PC-9 (cell line): ENCODE results near the gene PDZD7. TPM values are rescaled to one million over a fixed set of nuclear protein-coding genes. Genes with fewer than 3 reads are reported as not detected.

Experiments used
- BruUV-seq: library from RNA; stranded (reverse); fragments of 400-500 nt; replicated peaks from 2 replicates; lab custom pipeline; 2021; lab: Mats Ljungman, UMichigan
- CTCF ChIA-PET: fragments of 300-600 bp; sonication (Branson Sonifier 250); formaldehyde crosslinking; loops from one replicate; lab custom pipeline; 2022; ENCODE audit warnings: antibody characterized with exemption; lab: Charles Lee
- POLR2A ChIA-PET: fragments of 300-600 bp; sonication (Branson Sonifier 250); formaldehyde crosslinking; loops from one replicate; lab custom pipeline; 2022; ENCODE audit warnings: antibody characterized with exemption; ENCODE audit not compliant: unreplicated experiment; lab: Charles Lee
- DNase-seq, 2 experiments: peaks; one replicate each; pipeline versions ENCODE4 v3.0.0 to v3.0.0-alpha.2; 2015 to 2022; ENCODE audit warnings: mixed read lengths in 1 of 2
- H2AFZ ChIP-seq: fragments of 200-600 bp; sonication (generic); 2 replicates; pipeline ENCODE4 v1.8.1; 2017; ENCODE audit warnings: antibody characterized with exemption
- H3F3A ChIP-seq: fragments of 200-600 bp; sonication (generic); 2 replicates; pipeline ENCODE4 v1.8.1; 2017; ENCODE audit warnings: antibody characterized with exemption, mild to moderate bottlenecking, low read depth; ENCODE audit not compliant: insufficient read depth
- H3K27ac ChIP-seq: fragments of 200-600 bp; sonication (generic); 2 replicates; pipeline ENCODE4 v1.6.1; 2016; ENCODE audit warnings: mixed run types
- H3K27me3 ChIP-seq: fragments of 200-600 bp; sonication (generic); 2 replicates; pipeline ENCODE4 v1.6.1; 2016; ENCODE audit warnings: low read depth, mixed run types; ENCODE audit not compliant: insufficient read depth
- H3K36me3 ChIP-seq: fragments of 200-600 bp; sonication (generic); 2 replicates; pipeline ENCODE4 v1.6.1; 2016; ENCODE audit warnings: low read depth, mixed run types
- H3K4me1 ChIP-seq: fragments of 200-600 bp; sonication (generic); replicated peaks from 2 replicates; pipeline ENCODE4 v1.6.1; 2016; ENCODE audit warnings: mixed run types; ENCODE audit not compliant: insufficient read depth
- H3K4me2 ChIP-seq: fragments of 200-600 bp; sonication (generic); 2 replicates; pipeline ENCODE4 v1.6.1; 2017; ENCODE audit warnings: mixed run types
- H3K4me3 ChIP-seq: fragments of 200-600 bp; sonication (generic); 2 replicates; pipeline ENCODE4 v1.6.1; 2016; ENCODE audit warnings: mixed run types
- H3K79me2 ChIP-seq: fragments of 200-600 bp; sonication (generic); 2 replicates; pipeline ENCODE4 v1.6.1; 2017; ENCODE audit warnings: low read depth, mixed run types
- H3K9me2 ChIP-seq: fragments of 200-600 bp; sonication (generic); 2 replicates; pipeline ENCODE4 v1.8.1; 2017; ENCODE audit warnings: mild to moderate bottlenecking; ENCODE audit not compliant: insufficient read depth
- H3K9me3 ChIP-seq: fragments of 200-600 bp; sonication (generic); 2 replicates; pipeline ENCODE4 v1.8.1; 2016; ENCODE audit warnings: low read depth; ENCODE audit not compliant: insufficient read depth
- H4K20me1 ChIP-seq: fragments of 200-600 bp; sonication (generic); 2 replicates; pipeline ENCODE4 v1.8.1; 2017; ENCODE audit not compliant: insufficient read depth
- EZH2 ChIP-seq: fragments of 200-600 bp; sonication (generic); IDR thresholded peaks from 2 replicates; pipeline ENCODE4 v1.8.0; 2017; ENCODE audit warnings: antibody characterized with exemption, low read depth
- intact Hi-C: fragments of 100-400 bp; cut with micrococcal nuclease; formaldehyde crosslinking; loops from one replicate; pipeline ENCODE4 v1.10.0; 2022; ENCODE audit not compliant: unreplicated experiment
- total RNA-seq: library from RNA; stranded (reverse); gene quantifications from 2 replicates; pipeline ENCODE4 v1.2.3, GENCODE V29; 2021
- TF ChIP-seq, protein P1 (sequence below): fragments of 200-600 bp; sonication (generic); conservative IDR thresholded peaks from 2 replicates; pipeline ENCODE4 v1.6.1; 2017; ENCODE audit warnings: mixed run types, antibody characterized with exemption, mild to moderate bottlenecking, moderate library complexity

PDZD7 gene
- total RNA-seq, 1 experiment from 2014 or later: 2.8 TPM

DNA sequence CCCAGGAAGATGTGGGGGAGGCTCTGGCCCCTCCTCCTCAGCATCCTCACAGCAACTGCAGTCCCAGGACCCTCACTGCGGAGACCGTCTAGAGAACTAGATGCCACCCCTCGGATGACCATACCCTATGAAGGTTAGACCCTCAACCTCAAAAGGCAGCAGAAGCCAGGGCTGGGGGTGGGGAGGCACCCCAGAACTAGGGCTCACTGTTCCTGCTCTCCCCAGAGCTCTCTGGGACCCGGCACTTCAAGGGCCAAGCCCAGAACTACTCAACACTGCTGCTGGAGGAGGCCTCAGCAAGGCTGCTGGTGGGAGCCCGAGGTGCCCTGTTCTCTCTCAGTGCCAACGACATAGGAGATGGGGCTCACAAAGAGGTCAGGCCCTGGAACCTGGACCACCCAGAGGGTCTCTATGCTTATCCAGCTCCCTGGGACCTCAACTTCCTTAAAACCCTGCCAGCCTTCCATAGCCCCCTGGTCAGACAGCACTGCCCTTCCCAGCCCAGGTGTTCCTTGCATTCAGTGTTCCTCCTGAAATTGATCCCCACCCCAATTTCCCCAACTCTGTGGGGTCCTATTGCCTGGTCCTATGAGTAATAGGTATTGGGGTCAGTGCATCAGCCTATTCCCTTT lies 57.9 kb downstream of the PDZD7 start:
- no TSS peak for BruUV-seq
- Histone ChIP-seq H3K9me2 (no peaks in the 10 kb centered on the region), H2AFZ (no peak overlapping the region), H3K4me1 (peaks cover 9% of the 10 kb centered on the region), H3K4me2 (no peak overlapping the region), H3K4me3 (no peak overlapping the region), H4K20me1 (no peaks in the 10 kb centered on the region), H3K36me3 (no peaks in the 10 kb centered on the region), H3K9me3 (no peaks in the 10 kb centered on the region), H3K79me2 (no peaks in the 10 kb centered on the region), H3F3A (no peaks in the 10 kb centered on the region), H3K27ac (no peak overlapping the region), H3K27me3 (no peaks in the 10 kb centered on the region)
- no peak for DNase-seq
- POLR2A ChIA-PET: no interaction called here
- intact Hi-C loops: no loop called here
- no peak for TF ChIP-seq EZH2
- TF ChIP-seq, protein P1, sequence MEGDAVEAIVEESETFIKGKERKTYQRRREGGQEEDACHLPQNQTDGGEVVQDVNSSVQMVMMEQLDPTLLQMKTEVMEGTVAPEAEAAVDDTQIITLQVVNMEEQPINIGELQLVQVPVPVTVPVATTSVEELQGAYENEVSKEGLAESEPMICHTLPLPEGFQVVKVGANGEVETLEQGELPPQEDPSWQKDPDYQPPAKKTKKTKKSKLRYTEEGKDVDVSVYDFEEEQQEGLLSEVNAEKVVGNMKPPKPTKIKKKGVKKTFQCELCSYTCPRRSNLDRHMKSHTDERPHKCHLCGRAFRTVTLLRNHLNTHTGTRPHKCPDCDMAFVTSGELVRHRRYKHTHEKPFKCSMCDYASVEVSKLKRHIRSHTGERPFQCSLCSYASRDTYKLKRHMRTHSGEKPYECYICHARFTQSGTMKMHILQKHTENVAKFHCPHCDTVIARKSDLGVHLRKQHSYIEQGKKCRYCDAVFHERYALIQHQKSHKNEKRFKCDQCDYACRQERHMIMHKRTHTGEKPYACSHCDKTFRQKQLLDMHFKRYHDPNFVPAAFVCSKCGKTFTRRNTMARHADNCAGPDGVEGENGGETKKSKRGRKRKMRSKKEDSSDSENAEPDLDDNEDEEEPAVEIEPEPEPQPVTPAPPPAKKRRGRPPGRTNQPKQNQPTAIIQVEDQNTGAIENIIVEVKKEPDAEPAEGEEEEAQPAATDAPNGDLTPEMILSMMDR: no peak
- CTCF ChIA-PET: no interaction called here

DNA sequence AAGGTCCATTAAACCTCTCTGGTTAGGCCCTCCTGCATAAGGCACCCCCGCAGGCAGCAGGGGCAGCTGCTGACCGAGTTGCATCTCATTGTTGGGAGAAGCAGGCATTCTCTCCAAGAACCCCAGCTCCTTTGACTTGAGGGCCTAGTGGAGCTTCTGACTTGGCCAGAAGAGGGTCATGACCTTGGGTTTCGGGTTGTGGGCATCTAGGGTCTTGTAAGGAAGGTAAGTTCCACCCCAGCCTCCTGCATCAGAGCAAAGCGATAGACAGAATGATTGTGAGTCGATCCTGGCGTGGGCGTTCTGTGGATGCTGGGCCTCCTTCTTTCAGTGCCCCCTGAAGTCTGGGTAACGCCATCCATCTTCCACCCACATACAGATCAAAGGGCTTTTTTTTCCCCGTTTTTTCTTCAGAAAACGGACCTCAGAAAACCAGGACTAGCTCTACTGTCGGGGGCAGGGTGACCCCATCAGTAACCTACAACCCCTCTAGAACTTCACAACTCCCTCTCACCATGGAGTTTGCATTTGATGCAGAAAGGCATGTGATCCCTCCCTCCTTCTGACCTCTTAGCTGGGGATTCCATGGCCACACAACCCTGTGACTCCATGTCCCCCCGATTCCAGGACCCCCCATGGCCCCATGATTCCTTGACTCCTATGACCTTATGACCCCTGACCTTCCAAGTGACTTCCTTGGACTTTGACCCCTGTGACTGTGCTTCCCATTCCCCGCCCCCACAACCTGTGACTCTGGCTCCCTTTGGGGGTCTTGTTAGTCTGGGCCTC lies 58.6 kb downstream of the PDZD7 start:
- intact Hi-C loops: no loop called here
- Histone ChIP-seq H3K27ac (no peak overlapping the region), H3F3A (no peaks in the 10 kb centered on the region), H4K20me1 (no peaks in the 10 kb centered on the region), H3K9me2 (no peaks in the 10 kb centered on the region), H3K79me2 (no peaks in the 10 kb centered on the region), H2AFZ (no peak overlapping the region), H3K4me2 (no peak overlapping the region), H3K4me1 (peaks cover 9% of the 10 kb centered on the region), H3K27me3 (no peaks in the 10 kb centered on the region), H3K36me3 (no peaks in the 10 kb centered on the region), H3K9me3 (no peaks in the 10 kb centered on the region), H3K4me3 (no peak overlapping the region)
- no peak for DNase-seq
- TF ChIP-seq EZH2: no peak
- TF ChIP-seq, protein P1: no peak
- no TSS peak for BruUV-seq
- ChIA-PET CTCF (no interaction called here), POLR2A (interaction anchor here (0.7 kb wide), 1 partner anchor 14 kb away, joined by 3 read pairs; no protein-coding TSS in a partner anchor)

DNA sequence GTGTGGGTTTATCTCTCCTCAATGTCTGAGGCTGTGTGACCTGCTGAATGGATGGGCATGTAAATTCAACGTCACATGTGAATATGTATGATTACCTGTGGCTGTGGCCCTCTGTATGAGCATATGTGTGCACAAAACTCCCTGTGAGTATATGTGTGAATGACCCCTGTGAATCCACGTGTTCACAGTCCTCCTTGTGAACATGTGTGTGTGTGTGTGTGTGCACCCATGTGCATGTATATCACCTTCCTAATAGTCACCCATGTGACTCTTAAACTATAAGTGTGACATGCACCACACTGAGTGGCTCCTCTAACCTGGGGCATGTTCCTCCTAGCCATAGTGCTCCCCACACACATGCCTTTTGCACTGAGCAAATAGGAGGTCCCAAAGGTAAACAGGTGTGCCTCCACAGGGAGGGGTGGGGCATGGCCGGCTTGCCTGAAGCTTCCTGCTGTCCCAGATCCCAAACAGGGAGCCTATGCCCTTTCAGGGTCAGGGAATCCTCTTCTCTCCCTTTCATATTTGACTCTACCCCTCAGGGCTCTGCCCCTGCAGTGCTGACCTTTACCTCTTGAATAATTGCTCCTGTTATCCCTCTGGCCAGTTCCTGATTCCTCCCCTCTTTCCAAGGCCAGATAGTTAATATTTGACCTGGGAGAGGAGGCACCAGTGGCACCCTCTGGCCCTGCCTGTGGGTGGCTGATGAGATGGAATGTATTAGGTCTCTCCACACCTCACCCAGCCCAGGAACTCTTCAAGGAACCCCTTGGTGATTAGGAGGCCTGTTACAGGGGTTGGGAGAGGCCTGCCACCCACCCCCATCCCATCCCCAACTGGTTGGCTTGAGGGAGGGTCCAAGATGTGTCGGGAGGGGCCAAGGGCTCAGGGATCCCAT lies 59.8 kb downstream of the PDZD7 start:
- Histone ChIP-seq H3K4me1 (no peaks in the 10 kb centered on the region), H3K4me3 (no peak overlapping the region), H4K20me1 (no peaks in the 10 kb centered on the region), H3K79me2 (no peaks in the 10 kb centered on the region), H3F3A (no peaks in the 10 kb centered on the region), H2AFZ (no peak overlapping the region), H3K4me2 (no peak overlapping the region), H3K27ac (no peak overlapping the region), H3K9me2 (no peaks in the 10 kb centered on the region), H3K9me3 (no peaks in the 10 kb centered on the region), H3K27me3 (no peaks in the 10 kb centered on the region), H3K36me3 (no peaks in the 10 kb centered on the region)
- ChIA-PET CTCF (no interaction called here), POLR2A (no interaction called here)
- no TSS peak for BruUV-seq
- intact Hi-C loops: no loop called here
- TF ChIP-seq, protein P1: no peak
- TF ChIP-seq EZH2: no peak
- no peak for DNase-seq
